GM18505 (cell line): ENCODE results near the gene AR.
"Not testable (repeated sequence)": the region's sequence is repeated elsewhere in the genome, so short reads cannot be mapped to it uniquely, and the experiment has no call there.

Experiments used
- ATAC-seq: cut with Tn5 transposase; IDR thresholded peaks from one replicate; pipeline ENCODE4 v1.9.1; 2021; ENCODE audit not compliant: unreplicated experiment
- POLR2A ChIP-seq: IDR thresholded peaks from 4 replicates; pipeline ENCODE4 v1.6.1; 2011; ENCODE audit warnings: borderline replicate concordance; ENCODE audit not compliant: insufficient read depth, insufficient read length; ENCODE audit errors: extremely low read depth

Gene AR

DNA sequence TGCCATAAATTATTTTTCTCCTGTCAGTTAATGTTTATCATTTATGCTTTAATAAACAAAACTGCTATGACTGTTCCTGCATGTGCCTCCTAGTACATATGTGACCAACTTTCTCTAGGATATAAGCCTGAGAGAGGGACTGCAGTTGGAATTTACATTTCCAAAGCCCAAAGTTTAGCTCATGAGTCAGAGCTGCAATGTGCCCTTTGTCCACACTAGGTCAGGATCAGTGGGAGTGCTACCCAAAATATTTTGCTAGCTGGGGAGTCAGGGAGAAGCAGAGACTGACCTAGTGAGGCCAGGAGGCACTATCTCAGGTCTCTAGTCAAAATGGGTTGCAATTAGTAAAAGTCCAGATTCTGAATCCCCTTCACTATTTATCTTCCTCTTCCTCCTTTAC is 92.7 kb downstream of the AR start:
- no peak for TF ChIP-seq POLR2A
- no peak for ATAC-seq

DNA sequence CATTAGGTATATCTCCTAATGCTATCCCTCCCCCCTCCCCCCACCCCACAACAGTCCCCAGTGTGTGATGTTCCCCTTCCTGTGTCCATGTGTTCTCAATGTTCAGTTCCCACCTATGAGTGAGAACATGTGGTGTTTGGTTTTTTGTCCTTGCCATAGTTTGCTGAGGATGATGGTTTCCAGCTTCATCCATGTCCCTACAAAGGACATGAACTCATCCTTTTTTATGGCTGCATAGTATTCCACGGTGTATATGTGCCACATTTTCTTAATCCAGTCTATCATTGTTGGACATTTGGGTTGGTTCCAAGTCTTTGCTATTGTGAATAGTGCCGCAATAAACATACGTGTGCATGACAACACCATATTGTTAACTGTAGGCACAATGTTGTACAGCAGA is 93.5 kb downstream of the AR start:
- not testable (repeated sequence) for ATAC-seq

- no peak for TF ChIP-seq POLR2A
- ATAC-seq, result no peak
These were observed 104.5 kb downstream of the AR start for GRCh38 chrX:67648361-67648760.

DNA sequence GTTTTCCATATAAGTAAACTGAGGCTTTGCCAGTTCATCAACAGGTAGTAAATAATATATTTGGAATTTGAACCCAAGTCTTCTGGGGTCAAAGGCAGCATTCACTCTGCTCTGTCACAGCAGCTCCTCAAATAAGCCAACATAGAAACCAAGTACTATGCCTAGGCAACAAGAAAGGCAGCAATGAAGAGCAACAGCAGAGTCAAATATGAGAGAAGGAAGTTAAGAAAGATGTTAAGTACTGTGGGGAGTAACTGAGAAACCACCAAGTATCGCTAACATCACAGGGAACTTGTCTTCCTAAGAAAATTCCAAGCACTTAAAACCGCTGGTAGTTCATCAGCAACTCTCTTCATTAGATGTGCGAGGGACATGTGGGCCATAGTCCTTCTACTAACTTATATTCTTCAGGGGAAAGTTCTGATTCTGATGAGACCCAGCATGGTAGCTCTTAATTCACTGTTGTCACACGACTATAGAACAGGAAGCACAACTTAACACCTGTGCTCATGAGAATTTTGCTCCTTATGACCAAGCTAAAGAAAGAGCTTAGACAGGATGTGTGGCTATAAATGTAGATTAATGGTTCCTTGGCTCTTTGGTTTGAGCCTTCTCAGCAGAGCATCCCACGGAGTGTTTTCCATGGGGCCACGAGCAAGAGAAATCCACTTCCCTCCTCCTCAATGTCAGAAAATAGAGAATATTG is 107.8 kb downstream of the AR start:
- TF ChIP-seq POLR2A, result no peak

DNA sequence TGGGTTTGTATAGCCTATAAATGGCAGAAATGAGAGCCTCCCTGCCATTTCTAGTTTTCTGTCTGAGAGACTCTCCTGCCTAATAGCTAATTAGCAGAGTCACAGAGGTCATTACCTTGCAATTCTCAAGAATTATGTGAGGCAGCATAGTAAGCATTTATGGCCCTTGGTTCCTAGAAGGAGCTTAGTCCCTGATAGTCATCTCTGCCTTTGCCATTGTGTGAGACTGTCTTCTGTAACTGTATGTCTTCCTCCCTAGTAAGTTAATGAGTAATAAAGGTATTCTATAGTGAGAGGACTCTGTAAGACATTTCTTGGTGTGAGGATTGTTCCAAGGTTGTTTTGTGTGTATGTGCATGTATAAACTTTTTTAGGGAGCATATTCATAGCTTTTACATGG is 108.7 kb downstream of the AR start:
- TF ChIP-seq POLR2A, result no peak
- no peak for ATAC-seq

More for the DNA sequence above, 107.8 kb downstream of the AR start:
- no peak for ATAC-seq

- no peak for TF ChIP-seq POLR2A
- ATAC-seq, result no peak
These were observed 110.5 kb downstream of the AR start for GRCh38 chrX:67654301-67654700.

GRCh38 chrX:67665583-67665982 is 121.8 kb downstream of the AR start:
- ATAC-seq, result no peak
- no peak for TF ChIP-seq POLR2A

- ATAC-seq, result not testable (repeated sequence)
These were observed 126.9 kb downstream of the AR start for GRCh38 chrX:67670717-67671116.

DNA sequence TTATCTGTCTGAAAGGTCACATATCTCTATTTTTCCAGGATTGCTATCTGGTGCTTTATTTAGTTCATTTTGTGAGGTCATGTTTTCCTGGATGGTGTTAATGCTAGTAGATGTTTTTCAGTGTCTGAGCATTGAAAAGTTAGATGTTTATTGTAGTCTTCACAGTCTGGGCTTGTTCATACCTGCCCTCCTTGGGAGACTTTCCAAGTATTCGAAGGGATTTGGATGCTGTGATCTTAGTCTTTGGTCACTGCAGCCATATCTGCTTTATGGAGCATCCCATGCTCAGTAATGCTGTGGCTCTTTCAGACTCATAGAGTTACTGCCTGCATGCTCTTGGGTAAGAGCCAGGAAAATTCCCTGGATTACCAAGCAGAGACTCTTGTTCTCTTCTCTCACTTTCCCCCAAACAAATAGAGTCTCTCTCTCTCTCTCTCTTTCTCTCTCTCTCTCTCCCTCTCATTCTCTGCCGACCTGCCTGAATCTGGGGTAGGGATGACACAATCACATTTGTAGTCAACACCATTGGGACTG is 130.0 kb downstream of the AR start:
- TF ChIP-seq POLR2A, result no peak
- ATAC-seq, result no peak

GRCh38 chrX:67674741-67675140 is 130.9 kb downstream of the AR start:
- no peak for TF ChIP-seq POLR2A
- ATAC-seq, result no peak

- no peak for TF ChIP-seq POLR2A
- ATAC-seq, result no peak
These were observed 140.3 kb downstream of the AR start for GRCh38 chrX:67684136-67684535.

- ATAC-seq, result no peak
- TF ChIP-seq POLR2A, result no peak
These were observed 148.4 kb downstream of the AR start for GRCh38 chrX:67692246-67692645.

DNA sequence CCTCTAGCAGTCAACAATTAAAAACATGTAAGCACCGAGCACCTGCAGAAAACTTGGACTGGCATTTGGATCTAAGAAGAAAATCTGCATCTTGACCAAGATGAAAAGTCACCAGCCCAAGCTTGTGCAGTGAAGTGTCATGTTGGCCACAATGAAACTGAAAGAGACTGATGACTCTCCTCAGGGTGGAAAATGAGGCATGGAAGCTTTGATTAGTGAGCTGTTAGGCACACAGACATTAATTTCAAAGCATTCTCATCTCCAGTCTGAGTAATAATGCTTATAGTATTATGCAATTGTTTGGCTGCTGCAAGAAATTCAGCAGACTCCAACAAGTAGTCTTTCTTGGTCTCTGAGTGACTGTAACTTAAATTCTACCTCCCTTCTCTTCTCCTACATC is 150.1 kb downstream of the AR start:
- ATAC-seq, result no peak
- TF ChIP-seq POLR2A, result no peak

- no peak for ATAC-seq
- no peak for TF ChIP-seq POLR2A
These were observed 153.6 kb downstream of the AR start for GRCh38 chrX:67697452-67697851.

- TF ChIP-seq POLR2A, result no peak
- no peak for ATAC-seq
These were observed 156.8 kb downstream of the AR start for GRCh38 chrX:67700602-67701001.
